ENCODE results near the gene TRAIP.

DNA sequence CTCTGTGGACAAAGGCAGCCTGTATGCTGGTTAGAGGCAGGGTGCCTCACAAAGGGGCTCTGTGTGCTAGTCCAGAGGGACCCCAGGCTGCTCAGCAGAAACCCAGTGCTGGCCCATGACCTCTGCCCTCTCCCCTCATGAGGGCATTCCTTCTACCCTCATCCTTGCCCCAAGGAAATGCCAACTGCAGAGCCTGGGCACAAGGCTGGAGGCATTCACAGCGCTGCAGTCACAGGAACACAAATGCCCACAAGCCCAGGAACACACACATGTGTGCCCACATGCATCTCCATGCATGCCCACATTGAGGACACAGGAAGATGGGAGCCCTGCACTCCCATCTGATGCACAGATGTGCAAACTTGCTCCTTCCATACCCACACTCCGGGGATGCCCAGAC, 49.5 kb downstream of the TRAIP start:
- TF ChIP-seq CTCF (IDR thresholded peaks at IDR 0.05), result no peak
- TF ChIP-seq POLR2A (IDR thresholded peaks at IDR 0.05), result no peak
- no peak for TF ChIP-seq POLR2AphosphoS5 (IDR thresholded peaks at IDR 0.05)
- TF ChIP-seq EP300 (IDR thresholded peaks at IDR 0.05), result no peak

Data from gastroesophageal sphincter (tissue), 3 donors.